HG03439 (cell line): ENCODE data around the gene VWDE.

Experiments used
- ATAC-seq: cut with Tn5 transposase; IDR thresholded peaks from one replicate; pipeline ENCODE4 v1.9.1; 2021; ENCODE audit warnings: mild to moderate bottlenecking, moderate library complexity; ENCODE audit not compliant: unreplicated experiment

The VWDE gene

DNA sequence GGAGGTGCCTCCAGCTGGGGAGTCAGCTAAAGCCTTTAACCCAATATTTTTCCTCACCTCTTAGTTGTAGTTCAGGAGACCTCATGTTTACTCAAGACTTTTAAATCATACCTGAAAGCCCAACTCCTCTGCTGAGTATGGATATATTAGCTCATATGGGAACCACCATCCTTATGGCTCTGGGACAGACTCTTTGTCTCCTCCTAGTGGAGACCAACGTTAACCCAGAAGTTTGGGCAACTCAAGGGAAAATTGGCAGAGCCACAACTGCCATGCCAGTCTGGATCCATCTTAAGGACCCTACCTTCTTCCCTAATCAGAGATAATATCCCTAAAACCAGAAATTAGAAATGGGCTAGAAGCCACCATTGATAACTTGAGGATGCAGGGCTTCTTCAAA is 111.8 kb downstream of the VWDE start:
- no peak for ATAC-seq

DNA sequence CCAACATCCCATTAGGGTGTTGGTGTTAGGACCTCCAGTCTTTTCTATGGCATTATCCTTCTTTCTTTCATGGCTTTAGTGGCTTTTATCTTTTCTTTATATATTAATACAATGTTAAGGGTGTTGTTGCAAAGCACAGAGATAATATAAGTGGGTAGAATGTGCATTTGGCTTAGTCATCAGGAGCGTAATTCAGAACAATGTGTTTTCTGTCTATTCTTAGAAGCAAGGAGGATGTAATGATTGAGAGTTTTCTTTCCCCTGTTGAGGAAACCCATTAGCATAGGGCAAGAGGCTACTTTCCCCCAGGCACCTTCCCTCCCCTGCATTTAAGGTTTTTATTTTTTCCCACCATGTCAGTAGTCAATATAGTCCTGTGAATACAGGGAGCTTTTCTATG is 112.9 kb downstream of the VWDE start:
- ATAC-seq, result no peak

DNA sequence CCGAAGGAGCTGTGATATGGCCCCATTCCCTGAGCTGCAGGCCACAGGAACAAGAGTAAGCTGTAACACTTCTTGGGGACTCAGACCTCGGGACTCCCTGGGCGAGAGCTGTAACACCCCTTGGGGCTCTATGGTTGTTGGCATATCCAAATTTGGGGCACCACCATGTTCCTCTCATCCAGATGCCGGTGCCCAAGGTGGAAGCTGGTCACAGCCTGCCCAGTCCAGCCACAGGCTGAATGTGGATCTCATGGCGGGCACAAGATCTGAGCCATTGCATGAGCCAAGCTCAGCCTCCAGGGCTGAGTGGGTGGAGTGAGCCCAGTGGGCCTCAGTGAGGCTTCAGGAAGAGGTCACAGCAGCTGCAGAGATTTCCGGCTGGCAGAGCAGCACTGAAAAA is 113.7 kb downstream of the VWDE start:
- ATAC-seq, result no peak

DNA sequence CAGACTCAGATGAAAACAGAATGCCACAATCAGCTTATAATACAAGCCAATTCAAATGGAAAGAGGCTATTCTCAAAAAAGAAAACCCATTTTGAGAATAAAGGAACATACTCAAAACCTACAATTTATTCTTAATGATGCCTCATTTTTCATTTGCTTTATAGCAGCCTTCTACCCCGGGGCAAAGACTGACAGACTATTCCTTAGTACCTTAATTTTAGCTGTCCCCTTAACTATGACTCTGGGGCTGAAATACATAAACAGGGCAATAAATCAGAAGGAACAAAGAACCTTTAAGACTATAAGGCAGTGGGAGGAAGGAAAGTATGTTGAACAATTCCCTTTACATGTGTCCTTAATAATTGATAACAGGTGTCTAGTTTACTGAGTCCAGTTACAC is 115.8 kb downstream of the VWDE start:
- ATAC-seq, result no peak

DNA sequence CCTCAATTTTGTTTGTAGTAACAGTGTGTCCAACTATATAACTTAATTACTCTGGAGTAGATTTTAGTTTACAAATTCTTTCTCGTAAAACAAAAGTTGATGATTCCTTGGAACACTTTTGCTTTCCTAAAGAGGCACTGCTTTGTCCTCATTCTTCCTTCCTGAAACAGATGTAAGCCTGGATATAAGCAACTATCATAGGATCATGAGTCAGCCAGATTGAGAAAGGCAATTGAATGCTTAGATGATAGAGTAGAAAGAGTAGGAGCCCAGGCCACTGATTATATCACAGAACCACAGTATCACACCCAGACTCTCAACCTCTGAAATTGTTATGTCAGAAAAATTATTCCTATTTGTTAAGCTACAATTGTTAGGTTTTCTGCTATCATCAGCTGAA is 122.6 kb downstream of the VWDE start:
- ATAC-seq, result no peak
